ENCODE results near the gene FPR3.
A peak's percentile ranks its signal among the peaks of the same experiment; 100 is the strongest.
"Not testable (repeated sequence)": the region's sequence is repeated elsewhere in the genome, so short reads cannot be mapped to it uniquely, and the experiment has no call there.

Gene FPR3

GRCh38 chr19:51784109-51784785 lies 10.7 kb upstream of the FPR3 start:
- DNase-seq (ENCODE audit: low read depth, low spot score) = no peak

- DNase-seq (ENCODE audit: low read depth, low spot score) = peak; percentile 18
These were observed 9.9 kb upstream of the FPR3 start for GRCh38 chr19:51784922-51785690.

- DNase-seq (ENCODE audit: low read depth, low spot score) = no peak
These were observed 8.1 kb upstream of the FPR3 start for GRCh38 chr19:51786646-51787494.

- no peak for DNase-seq (ENCODE audit: low read depth, low spot score)
These were observed 6.9 kb upstream of the FPR3 start for GRCh38 chr19:51788029-51788428.

GRCh38 chr19:51789061-51789795 lies 5.7 kb upstream of the FPR3 start:
- DNase-seq (ENCODE audit: low read depth, low spot score) = no peak

GRCh38 chr19:51792932-51793331 lies 2.0 kb upstream of the FPR3 start:
- DNase-seq (ENCODE audit: low read depth, low spot score) = no peak

- DNase-seq (ENCODE audit: low read depth, low spot score) = no peak
These were observed 963 bp upstream of the FPR3 start for GRCh38 chr19:51793994-51794393.

GRCh38 chr19:51796195-51796679 lies 1.3 kb downstream of the FPR3 start:
- DNase-seq (ENCODE audit: low read depth, low spot score) = no peak

- no peak for DNase-seq (ENCODE audit: low read depth, low spot score)
These were observed 2.5 kb downstream of the FPR3 start for GRCh38 chr19:51797480-51797879.

- DNase-seq (ENCODE audit: low read depth, low spot score) = no peak
These were observed 3.1 kb downstream of the FPR3 start for GRCh38 chr19:51798062-51798461.

GRCh38 chr19:51799034-51799773 lies 4.2 kb downstream of the FPR3 start:
- no peak for DNase-seq (ENCODE audit: low read depth, low spot score)

GRCh38 chr19:51799774-51800472 lies 5.0 kb downstream of the FPR3 start:
- no peak for DNase-seq (ENCODE audit: low read depth, low spot score)

GRCh38 chr19:51800473-51801244 lies 5.7 kb downstream of the FPR3 start:
- no peak for DNase-seq (ENCODE audit: low read depth, low spot score)

- no peak for DNase-seq (ENCODE audit: low read depth, low spot score)
These were observed 7.8 kb downstream of the FPR3 start for GRCh38 chr19:51802775-51803174.

GRCh38 chr19:51803519-51803918 lies 8.6 kb downstream of the FPR3 start:
- no peak for DNase-seq (ENCODE audit: low read depth, low spot score)

GRCh38 chr19:51803967-51804366 lies 9.0 kb downstream of the FPR3 start:
- no peak for DNase-seq (ENCODE audit: low read depth, low spot score)

GRCh38 chr19:51804789-51805188 lies 9.8 kb downstream of the FPR3 start:
- not testable (repeated sequence) for DNase-seq (ENCODE audit: low read depth, low spot score)

- DNase-seq (ENCODE audit: low read depth, low spot score) = not testable (repeated sequence)
These were observed 10.4 kb downstream of the FPR3 start for GRCh38 chr19:51805396-51805795.

GRCh38 chr19:51806571-51806970 lies 11.6 kb downstream of the FPR3 start:
- DNase-seq (ENCODE audit: low read depth, low spot score) = not testable (repeated sequence)

Measured in activated naive CD8-positive, alpha-beta T cell treated with anti-CD3 and anti-CD28 coated beads, Interleukin-2, amount 50 U/mL, for 16 hours (primary cell).